ENCODE measurements around the gene MX2. TPM values are rescaled to one million over a fixed set of nuclear protein-coding genes. Genes with fewer than 3 reads are reported as not detected.
A peak's percentile ranks its signal among the peaks of the same experiment; 100 is the strongest.

Gene MX2
- total RNA-seq, 1 experiment from 2014 or later, result 56.7 TPM

DNA sequence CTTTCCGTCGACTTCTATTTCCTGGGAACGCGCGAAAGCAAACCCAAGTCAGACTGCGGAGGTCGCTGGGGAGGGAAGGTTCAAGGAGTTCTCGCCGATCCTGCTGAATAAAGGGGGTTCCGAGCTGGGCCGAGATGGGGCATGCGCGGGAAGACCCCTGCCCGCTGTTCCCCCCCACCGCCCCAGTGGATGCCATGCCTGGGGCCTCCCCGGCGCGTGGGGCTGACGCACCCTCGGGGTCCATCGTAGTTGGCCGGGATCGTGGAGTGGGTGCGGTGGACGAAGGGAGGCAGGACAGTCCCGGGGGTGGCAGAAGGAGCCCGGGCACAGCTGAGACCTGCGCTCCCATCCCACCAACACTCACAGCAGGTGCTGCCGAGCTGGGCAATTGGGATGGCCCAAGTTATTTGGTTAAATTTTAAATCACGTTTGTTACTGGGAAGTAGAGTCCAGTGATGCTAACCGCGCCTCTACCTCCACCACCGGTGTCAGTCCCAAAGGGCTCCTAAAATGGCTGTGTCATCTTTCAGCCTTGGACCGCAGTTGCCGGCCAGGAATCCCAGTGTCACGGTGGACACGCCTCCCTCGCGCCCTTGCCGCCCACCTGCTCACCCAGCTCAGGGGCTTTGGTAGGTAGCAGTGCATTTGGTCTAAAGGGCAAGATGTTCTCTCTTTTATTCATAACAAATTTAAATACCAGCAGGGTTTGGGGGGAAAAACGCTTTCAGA, 65.0 kb downstream of the MX2 start:
- Histone ChIP-seq H3K27me3 (ENCODE audit: control insufficient read depth, insufficient read depth, low read length) (no peaks in the 10 kb centered on the region), H3K27ac (ENCODE audit: low read length) (no peak overlapping the region), H3K9me3 (ENCODE audit: control insufficient read depth, insufficient read depth, low read depth, low read length) (no peaks in the 10 kb centered on the region), H3K4me1 (ENCODE audit: control insufficient read depth, insufficient read depth, low read length) (no peaks in the 10 kb centered on the region), H3K36me3 (ENCODE audit: control insufficient read depth, insufficient read depth, low read length) (no peaks in the 10 kb centered on the region), H3K4me3 (ENCODE audit: low read depth in 2 of 2, low read length in 2 of 2) (peak overlapping the region; percentile 48 to 58; a peak in 3 of 4 replicates)
- in situ Hi-C loops (cut with HindIII; ENCODE audit: low pct_unique_long_range_greater_than_20kb, low sequenced_read_pairs) (no loop called here), intact Hi-C loops (cut with micrococcal nuclease; ENCODE audit: unreplicated experiment) (no loop called here)
- ChIA-PET POLR2A (no interaction called here), CTCF (no interaction called here)
- no peak for DNase-seq (ENCODE audit: low read depth, low spot score)
- BruUV-seq (replicated peaks), result no TSS peak
- no peak for TF ChIP-seq CTCF (IDR thresholded peaks at IDR 0.05)
- TF ChIP-seq SIN3A (IDR thresholded peaks at IDR 0.05; ENCODE audit: borderline replicate concordance, insufficient read depth, low read depth, low read length), result no peak
- TF ChIP-seq TCF7L2 (IDR thresholded peaks at IDR 0.05; ENCODE audit: low read depth, low read length), result no peak
- TF ChIP-seq REST (IDR thresholded peaks at IDR 0.05; ENCODE audit: insufficient read depth in 1 of 2, low read depth in 2 of 2, low read length in 1 of 2), result no peak
- TF ChIP-seq POLR2AphosphoS5 (IDR thresholded peaks at IDR 0.05; ENCODE audit: low read depth, low read length), result no peak
- ATAC-seq, result 0 out of 2 replicates have a peak, but pooled peaks have one; percentile 26

DNA sequence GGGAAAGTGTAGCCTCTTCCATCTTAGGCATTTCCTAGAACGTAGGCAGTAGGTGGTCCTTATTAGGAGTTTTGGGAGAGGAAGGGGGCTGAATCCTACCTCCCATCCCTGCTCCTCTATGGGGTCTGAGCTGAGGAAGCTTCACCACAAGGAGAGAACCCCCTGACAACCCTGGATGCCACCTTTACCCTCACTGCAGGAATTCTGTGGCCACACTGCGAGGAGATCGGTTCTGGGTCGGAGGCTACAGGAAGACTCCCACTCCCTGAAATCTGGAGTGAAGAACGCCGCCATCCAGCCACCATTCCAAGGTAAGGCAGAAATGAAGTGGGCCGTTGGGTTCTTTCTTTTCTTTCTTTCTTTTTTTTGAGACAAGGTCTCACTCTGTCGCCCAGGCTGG, 65.7 kb downstream of the MX2 start:
- in situ Hi-C loops (cut with HindIII; ENCODE audit: low pct_unique_long_range_greater_than_20kb, low sequenced_read_pairs), result no loop called here

More for the DNA sequence above, 65.7 kb downstream of the MX2 start:
- POLR2A ChIA-PET, result no interaction called here
- intact Hi-C loops (cut with micrococcal nuclease; ENCODE audit: unreplicated experiment), result no loop called here
- no peaks in the 10 kb centered on the region for H3K4me1 ChIP-seq (ENCODE audit: control insufficient read depth, insufficient read depth, low read length)
- no peaks in the 10 kb centered on the region for H3K9me3 ChIP-seq (ENCODE audit: control insufficient read depth, insufficient read depth, low read depth, low read length)
- ATAC-seq (no peak), DNase-seq (ENCODE audit: low read depth, low spot score) (no peak)
- no TSS peak for BruUV-seq (replicated peaks)
- CTCF ChIA-PET, result no interaction called here
- H3K4me3 ChIP-seq (ENCODE audit: low read depth in 2 of 2, low read length in 2 of 2), result no peak overlapping the region
- TF ChIP-seq SIN3A (IDR thresholded peaks at IDR 0.05; ENCODE audit: borderline replicate concordance, insufficient read depth, low read depth, low read length) (no peak), CTCF (IDR thresholded peaks at IDR 0.05) (no peak), REST (IDR thresholded peaks at IDR 0.05; ENCODE audit: insufficient read depth in 1 of 2, low read depth in 2 of 2, low read length in 1 of 2) (no peak), POLR2AphosphoS5 (IDR thresholded peaks at IDR 0.05; ENCODE audit: low read depth, low read length) (no peak)
- H3K27me3 ChIP-seq (ENCODE audit: control insufficient read depth, insufficient read depth, low read length), result no peaks in the 10 kb centered on the region
- no peak overlapping the region for H3K27ac ChIP-seq (ENCODE audit: low read length)
- H3K36me3 ChIP-seq (ENCODE audit: control insufficient read depth, insufficient read depth, low read length), result no peaks in the 10 kb centered on the region
